NCI-H2171 (cell line): ENCODE results near the gene PLEKHF1.

ENCODE experiments used
- DNase-seq: peaks from one replicate; lab custom pipeline; 2025; lab: John Stamatoyannopoulos, UW

Gene PLEKHF1

DNA sequence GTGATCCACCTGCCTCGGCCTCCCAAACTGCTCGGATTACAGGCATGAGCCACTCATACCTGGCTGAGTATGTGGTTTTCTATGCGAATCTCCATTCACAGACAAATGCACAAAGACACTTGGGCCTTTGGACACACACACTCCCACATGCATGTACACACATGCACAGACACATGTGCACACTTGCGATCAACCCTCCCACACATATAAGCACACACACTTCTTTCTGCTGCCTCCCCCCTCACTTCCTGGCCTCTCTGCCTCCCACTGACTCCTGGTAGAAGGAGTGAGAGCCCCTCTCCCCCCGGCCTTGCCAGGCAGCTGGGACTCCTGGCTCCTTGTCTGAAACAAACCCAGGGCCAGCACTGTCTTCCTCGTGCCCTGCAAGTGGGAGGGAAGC, 29.3 kb upstream of the PLEKHF1 start:
- no peak for DNase-seq

DNA sequence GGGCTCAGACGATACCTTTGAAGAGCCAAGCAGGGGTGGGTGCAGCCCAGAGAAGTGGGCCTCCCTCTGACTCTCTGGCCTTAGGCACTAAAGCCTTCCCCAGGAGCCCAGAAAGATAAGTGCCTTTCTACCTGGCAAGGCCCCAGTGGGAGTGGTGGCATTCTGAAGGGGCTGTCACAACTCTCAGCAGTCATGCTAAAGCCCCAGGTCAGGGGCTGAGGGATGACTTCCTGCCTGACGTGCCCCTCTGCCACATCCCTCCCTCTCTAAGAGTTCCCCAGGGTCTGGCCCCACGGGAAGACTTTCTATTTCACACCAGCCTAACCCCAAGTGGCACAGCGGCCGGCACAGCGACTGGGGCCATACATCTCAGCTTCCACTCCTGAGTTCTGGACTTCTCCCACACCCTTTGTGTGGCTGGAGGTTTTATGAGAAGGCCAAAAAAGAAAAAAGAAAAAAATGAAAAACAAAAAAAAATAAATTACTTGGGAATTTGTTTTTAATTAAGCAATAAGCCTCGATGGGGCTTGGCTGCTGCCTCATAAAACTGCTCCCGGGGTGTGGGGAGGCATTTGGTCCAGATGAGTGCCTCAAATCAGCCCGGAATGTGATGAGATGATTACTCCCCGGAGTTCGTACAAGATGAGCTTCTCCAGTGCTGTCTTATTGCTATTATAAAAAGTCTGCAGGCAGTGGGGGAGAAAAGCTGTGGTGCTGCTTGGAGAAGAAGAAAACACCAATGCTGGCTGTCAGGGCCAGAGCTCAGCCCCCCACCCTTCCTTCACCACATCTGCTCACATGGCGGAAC, 28.5 kb upstream of the PLEKHF1 start:
- DNase-seq: no peak

DNA sequence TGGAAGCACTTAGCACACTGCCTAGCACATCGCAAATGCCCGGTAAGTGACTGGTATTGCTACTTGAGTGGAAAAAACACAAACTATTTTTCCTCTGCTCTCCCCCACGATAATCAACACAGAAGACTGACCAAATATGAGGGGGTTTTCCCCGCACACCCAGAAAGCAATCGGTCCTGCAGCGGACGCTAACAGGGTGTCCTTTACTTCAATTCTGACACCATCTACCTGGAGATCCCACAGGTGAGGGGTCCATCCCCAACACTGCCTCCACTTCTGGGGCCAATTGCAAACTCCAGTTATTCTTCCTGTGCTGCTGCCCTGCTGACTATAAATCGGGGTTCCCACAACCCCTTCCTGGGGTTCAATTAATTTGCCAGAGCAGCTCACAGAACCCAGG, 26.2 kb upstream of the PLEKHF1 start:
- DNase-seq: no peak

DNA sequence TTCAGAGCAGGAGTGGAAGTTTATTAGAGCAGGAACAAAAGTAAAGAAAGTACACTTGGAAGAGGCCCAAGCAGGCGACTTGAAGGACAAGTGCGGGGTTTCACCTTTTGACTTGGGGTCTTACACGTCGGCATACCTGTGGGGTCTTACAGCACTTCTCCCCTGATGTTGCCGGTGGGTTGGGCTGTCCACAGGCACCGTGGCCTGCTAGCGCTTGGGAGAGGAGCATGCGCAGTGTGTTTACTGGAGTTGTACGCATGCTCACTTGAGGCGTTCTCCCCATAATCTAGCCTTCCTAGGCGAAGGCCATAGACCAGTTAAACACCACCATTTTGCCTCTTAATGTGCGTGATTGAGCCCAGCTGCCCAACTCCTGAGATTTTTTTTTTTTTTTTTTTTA, 25.0 kb upstream of the PLEKHF1 start:
- no peak for DNase-seq

DNA sequence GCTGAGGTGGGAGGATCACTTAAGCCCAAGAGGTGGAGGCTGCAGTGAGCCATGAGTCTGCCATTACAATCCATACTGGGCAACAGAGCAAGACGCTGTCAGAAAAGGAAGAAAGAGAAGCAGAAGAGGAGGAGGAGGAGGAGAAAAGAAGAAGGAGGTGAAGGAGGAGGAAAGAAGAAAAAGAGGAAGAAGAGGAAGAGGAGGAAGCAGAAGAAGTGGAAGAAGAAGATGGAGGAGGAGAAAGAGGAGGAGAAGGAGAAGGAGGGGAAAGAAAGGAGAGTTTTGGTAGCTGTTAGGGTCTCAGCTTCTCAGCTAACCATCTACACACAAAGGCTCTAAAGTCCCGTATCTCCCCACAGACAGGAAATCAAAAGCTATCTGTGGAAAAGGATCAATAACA, 23.7 kb upstream of the PLEKHF1 start:
- DNase-seq: no peak

DNA sequence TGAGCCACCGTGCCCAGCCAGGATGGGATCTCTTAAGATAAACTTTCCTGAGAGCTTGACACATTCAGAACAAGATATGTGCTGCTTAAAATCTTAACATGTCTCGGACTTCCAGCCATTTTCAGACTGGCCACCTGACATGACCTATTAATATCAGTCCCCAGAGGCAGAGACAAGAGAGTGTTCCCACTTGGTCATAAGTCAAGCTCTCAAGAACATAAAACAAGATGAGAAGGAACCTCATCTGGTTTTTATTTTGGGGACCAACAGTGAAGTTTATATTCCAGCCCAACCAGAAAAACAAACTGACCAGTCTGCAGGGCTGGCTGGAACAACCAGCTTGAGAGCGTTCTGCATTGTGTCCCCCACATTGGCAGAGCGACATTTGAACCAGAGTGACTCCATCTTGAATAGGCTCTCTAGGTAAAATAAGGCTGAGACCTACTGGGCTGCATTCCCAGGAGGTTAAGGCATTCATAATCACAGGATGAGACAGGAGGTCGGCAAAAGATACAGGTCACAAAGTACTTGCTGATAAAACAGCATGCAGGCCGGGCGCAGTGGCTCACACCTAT, 21.8 kb upstream of the PLEKHF1 start:
- no peak for DNase-seq

DNA sequence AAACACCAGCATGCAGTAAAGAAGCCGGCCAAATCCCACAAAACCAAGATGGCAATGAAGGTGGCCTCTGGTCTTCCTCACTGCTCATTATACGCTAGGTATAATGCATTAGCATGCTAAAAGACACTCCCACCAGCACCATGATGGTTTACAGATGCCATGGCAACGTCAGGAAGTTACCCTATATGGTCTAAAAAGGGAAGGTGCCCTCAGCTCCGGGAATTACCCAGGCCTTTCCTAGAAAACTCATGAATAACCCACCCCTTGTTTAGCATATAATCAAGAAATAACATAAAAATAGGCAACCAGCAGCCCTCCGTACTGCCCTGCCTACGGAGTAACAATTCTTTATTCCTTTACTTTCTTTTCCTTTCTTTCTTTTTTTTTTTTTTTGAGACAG, 21.1 kb upstream of the PLEKHF1 start:
- no peak for DNase-seq

DNA sequence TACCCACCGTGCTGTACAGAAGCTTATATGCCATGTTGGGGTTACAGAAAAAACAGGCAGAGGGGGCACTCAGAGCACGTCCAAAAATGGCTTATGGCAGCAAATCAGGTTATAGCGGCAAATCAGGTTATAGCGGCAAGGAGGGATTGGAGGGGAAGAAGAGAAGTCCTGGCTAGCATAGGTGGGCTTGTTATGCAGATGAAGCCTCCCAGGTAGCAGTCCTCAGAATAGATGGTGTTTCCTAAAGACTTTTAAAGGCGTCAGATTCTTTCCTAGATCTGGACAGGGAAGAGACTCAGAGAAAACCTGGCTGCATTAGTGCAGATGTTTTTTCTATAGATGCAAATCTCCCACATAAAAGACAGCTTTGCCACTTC, 19.8 kb upstream of the PLEKHF1 start:
- DNase-seq: no peak

DNA sequence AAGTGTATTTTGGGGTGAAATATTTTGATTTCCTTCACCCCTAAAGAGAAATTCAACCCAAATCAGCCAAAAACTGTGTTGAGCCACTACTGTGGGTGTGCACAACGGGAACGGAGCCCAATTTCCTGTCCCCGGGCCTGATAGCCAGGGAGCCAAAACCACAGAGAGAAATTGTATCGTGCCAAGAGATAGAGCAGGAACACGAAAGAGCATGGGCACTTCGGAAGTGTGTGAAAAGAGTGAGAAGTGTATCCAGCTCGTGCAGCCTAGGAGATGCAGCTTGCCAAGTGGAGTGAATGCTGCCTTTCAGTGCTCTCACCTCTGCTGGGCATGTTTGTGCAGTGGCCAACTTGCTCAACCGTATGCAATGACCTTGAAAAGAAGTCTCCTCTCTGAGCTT, 19.4 kb upstream of the PLEKHF1 start:
- DNase-seq: no peak

DNA sequence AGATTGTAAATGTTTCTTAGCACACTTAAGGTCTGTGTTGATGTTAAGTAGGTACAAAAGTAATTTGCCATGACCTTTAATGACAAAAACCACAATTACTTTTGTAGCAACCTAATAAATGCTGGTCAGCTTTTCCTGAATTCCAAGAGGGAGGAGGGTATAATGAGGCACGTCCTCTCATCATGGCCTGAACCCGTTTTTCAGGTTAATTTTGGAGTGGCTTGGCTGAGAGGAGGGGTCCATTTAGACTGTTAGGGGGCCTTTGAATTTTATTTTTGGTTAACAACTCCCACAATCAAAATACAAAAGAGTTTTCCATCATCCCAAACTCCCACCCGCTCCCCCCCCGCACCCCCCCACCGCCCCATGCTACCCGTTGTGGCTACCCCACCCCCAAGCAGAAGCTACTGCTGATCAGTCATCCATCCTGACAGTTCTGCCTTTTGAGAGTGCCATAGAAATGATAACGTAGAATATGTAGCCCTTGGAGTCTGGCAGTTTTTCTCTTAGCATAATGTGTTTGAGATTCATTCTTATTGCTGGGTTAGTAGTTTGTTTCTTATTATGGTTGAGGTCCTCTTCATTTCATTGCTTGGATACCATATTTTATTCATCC, 14.4 kb upstream of the PLEKHF1 start:
- DNase-seq: no peak

DNA sequence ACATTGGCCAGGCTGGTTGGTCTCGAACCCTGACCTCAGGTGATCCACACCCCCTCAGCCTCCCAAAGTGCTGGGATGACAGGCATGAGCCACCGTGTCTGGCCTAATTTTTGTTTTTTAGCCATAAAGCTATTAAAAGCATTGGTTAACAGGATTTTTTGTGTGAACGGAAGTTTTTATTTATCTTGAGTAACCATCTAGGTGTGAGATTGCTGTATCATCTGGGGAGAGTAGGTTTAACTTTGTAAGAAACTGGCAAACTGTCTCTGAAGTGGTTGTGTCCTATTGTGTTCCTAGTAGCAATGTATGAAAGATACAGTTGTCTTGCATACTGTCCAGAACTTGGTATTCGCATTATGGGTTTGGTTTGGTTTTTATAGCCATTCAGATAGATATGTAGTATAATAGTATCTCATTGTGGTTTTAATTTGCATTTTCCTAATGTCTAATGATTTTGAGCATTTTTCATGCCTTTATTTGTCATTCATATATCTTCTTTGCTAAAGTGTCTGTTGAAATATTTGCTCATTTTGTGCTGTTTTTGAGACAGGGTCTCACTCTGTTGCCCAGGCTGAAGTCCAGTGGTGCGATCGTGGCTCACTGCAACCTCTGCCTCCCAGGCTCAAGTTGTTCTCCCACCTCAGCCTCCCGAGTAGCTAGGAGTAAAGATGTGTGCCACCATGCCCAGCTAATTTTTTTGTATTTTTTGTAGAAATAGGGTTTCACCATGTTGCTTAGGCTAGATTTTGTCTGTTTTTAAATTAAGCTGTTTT, 13.5 kb upstream of the PLEKHF1 start:
- DNase-seq: no peak

DNA sequence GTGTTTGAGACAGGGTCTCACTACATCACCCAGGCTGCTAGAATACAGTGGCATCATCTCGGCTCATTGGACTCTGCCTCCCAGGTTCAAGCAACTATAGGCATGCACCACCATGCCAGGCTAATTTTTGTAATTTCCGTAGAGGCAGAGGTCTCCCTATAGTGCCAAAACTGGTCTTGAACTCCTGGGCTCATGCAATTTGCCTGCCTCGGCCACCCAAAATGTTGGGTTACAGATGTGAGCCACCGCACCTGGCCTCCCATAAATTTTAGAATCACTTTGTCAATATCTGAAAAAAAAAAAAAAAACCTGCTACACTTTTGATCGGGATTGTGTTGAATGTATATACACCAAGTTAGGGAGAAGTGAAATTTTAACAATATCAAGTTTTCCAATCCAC, 11.9 kb upstream of the PLEKHF1 start:
- no peak for DNase-seq

DNA sequence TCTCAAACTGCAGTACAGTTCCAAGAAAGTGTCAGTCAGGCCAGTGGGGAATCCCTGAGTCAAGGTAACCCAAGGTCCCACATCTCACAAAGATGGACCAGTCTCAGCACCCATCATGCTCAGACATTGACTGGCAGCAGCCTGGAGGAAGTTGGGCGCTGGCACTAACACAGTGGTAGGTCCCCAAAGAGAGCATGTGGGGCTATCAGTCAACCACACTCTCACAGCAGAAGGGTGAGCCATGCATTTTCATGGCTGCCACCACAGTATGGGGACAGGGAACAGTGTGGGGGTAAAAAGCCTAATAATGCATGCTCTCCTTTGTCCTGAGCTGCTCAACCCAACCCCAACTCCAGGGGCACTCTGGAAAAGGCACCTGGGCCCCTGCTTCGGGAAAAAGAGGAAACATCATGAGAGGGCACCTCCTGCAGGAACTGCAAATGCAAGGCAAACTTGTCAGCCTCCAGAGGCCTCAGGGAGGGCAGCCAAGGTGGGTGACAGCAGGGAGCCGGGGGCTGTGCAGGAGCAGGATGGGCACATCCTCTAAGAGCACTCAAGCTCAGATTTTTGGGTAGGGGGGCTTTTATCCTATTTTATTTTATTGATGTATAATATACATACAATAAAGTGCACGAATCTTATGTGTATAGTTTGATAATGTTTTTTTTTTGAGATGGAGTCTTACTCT, 9.5 kb upstream of the PLEKHF1 start:
- no peak for DNase-seq

DNA sequence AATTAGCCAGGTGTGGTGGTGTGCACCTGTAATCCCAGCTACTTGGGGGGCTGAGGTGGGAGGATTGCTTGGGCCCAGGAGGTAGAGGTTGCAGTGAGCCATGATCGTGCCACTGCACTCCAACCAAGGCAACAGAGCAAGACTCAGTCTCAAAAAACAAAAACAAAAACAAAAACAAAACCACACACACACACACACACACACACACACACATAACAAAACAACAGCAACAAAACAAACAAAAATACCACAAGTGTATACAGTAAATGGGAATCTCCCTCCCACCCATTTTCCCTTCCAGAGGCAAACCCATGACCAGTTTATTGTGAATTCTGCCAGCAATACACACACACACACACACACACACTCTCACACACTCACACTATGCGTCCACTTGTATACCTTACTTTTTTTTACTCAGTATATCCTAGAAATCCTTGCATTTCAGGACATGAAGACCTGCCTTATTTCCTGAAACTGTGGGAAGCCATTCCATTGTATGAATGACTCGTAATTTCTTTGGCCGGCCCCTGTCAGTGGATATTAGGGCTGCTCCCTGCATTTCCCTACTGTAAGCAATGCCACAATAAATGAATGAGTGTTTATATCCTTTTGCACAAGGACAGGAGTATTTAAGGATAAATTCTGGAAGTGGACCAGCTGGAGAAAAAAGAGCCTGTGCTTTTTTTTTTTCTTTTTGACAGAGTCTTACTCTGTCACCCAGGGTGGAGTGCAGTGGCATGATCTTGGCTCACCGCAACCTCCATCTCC, 6.9 kb upstream of the PLEKHF1 start:
- DNase-seq: no peak

DNA sequence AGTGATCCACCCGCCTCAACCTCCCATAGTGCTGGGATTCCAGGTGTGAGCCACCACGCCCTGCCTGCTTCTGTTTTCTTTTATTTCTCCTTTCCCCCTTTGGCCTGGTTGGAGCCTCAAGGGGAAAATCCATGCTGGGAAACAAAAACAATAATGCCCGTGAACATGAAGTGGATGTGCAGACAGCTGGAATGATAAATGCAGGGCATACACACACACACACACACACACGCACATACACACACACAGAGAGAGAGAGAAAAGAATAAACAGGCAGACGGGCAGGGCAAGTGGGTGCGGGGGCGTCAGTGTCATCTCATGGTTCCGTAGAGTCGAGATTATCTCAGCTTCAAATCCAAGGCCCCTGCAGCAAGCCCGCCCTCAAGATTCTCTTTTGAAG, 4.4 kb upstream of the PLEKHF1 start:
- no peak for DNase-seq

DNA sequence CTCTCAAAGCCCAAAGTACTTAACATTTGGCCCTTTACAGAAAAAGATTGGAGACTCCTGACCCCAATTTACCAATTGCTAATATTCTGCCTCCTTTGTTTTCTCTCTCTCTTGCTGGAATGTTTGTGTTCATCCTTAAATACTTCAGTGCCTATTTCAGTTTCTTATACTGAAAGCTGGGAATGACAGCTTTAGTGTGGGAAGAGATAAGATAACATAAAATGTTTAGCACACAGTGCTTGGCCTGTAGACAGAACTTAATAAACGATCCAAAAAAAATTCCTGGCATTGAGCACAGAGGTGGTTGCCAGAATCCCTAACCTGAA, 3.0 kb upstream of the PLEKHF1 start:
- no peak for DNase-seq

DNA sequence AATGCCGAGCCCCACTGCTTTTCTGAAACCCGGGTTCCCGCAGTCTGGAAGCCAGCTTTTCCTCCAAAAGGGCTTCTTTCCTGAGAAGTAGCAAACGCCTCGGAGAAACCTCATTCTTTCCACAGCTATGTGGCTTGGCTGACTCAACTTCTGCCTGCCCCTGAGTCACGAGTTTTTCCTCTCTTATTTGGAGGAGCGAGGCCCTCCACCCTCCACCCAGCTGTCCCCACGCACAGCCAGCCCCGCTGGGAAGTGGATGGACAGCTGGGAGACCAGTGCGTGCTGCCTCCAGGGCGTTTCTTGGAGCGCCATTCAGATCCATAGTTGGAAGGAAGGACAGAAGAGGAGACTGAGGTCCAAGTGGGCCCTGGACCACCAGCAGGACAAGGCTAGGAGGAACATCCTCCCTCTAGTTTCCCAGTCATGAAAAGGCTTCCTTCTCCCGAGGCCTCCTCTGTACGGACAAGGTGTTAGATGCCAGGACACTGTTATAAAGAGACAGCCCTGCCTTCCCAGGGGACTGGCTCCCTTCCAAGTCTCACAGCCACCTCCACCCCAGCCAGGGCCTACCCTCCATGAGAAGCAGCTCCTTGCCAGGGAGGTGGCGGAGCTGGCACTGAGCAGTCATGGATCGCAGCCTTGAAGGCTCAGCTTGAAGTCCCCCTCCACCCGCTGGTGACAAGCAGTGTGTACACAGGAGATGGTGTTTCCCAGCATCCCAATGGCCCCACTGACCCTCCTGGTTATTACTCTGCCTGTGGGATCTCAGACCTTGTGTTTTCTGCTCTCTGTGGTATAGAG, 2.5 kb upstream of the PLEKHF1 start:
- no peak for DNase-seq

DNA sequence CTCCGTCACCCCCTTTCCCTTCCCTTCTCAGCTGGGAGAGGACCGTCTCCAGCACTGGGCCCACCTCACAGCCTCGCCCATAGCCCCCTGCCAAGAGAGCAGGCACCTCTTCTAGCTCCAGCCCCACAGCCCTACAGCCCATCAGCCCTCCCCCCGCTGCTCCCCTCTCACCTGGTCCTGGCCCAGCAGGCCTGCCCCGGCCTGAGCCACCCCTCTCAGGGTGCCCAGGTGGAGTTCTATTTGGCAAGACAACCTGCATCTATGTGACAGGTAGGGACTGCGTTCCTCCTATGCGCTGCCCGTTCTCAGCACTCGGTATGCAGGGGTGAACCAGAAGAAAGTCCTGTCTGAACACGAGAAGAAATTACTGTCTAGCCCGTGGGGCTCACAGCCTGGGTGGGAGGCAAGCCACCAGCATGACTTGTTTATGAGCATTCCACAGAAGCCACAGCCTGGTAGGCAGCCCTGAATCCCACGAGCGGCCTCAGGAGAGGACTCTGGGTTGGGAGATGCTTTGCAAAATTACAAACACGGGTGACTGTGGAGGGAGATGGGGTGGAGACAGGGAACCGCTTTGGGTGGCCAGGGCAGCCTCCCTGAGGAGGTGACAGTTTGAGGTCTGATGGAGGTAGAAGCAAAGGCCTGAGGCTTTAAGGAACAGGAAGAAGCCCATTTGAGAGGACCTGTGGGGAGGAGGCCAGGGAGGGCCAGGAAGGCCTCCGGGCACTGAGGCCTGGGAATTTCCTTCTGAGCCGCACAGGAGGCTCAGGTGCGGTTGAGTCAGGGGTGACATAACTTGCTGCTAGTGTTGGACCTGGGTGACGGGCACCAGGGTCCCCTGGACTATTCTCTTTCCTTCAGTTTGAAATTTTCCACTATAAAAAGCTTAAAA, 1.2 kb upstream of the PLEKHF1 start:
- DNase-seq: no peak

DNA sequence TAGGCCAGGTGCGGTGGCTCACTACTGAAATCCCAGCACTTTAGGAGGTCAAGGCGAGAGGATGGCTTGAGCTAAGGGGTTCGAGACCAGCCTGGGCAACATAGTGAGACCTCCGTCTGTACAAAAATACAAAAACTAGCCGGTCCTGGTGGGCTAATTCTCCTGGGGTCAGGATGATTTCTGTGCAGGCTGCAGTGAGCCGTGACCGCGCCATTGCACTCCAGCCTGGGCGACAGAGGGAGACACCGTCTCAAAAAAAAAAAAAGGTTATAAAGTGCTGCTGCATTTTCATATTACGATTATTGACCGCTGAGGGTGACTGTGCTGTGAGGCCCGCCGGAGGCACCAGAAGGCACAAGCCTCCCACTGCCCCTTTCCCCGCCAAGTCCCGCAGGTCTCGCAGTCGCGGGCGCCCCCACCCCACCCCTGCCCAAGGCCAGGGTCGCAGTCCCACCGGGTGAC, 477 bp upstream of the PLEKHF1 start:
- DNase-seq: no peak
